H1 (cell line): ENCODE results near the gene INPP4B. TPM values are rescaled to one million over a fixed set of nuclear protein-coding genes. Genes with fewer than 3 reads are reported as not detected.

Experiments
- CTCF ChIA-PET: fragments of 300-600 bp; sonication (Branson Sonifier 250); formaldehyde crosslinking; loops from one replicate; lab custom pipeline; 2021; ENCODE audit not compliant: partially characterized antibody; lab: Charles Lee
- POLR2A ChIA-PET: fragments of 300-600 bp; sonication (Branson Sonifier 250); formaldehyde crosslinking; loops from one replicate; lab custom pipeline; 2021; ENCODE audit warnings: inconsistent platforms; ENCODE audit not compliant: partially characterized antibody; lab: Charles Lee
- DNase-seq, 2 experiments: peaks; one replicate each; pipeline versions ENCODE4 v3.0.0 to v3.0.0-alpha.2; 2010 to 2022; ENCODE audit warnings: low spot score in 2 of 2, low read depth in 1 of 2, mixed read lengths in 1 of 2
- FAIRE-seq: peaks from 2 replicates; lab custom pipeline; 2011; peaks lifted over from hg19 to GRCh38; lab: Jason Lieb, UNC
- H2AFZ ChIP-seq: 2 replicates; pipeline ENCODE4 v1.8.1; 2012; ENCODE audit warnings: low read length, inconsistent platforms
- H2AK5ac ChIP-seq: 2 replicates; pipeline ENCODE4 v1.6.1; 2013; ENCODE audit warnings: low read depth, low read length
- H2BK120ac ChIP-seq: replicated peaks from 2 replicates; pipeline ENCODE3; 2013; ENCODE audit warnings: low read depth, low read length, inconsistent platforms
- H2BK12ac ChIP-seq: 2 replicates; pipeline ENCODE4 v1.6.1; 2013; ENCODE audit warnings: low read depth, low read length
- H2BK15ac ChIP-seq: 2 replicates; pipeline ENCODE4 v1.6.1; 2013; ENCODE audit warnings: low read length
- H2BK20ac ChIP-seq: 2 replicates; pipeline ENCODE4 v1.6.1; 2013; ENCODE audit warnings: low read length
- H2BK5ac ChIP-seq: 2 replicates; pipeline ENCODE4 v1.6.1; 2013; ENCODE audit warnings: low read depth, low read length
- H3K14ac ChIP-seq: 2 replicates; pipeline ENCODE4 v1.6.1; 2013; ENCODE audit warnings: inconsistent platforms; ENCODE audit not compliant: insufficient read length
- H3K18ac ChIP-seq: 2 replicates; pipeline ENCODE4 v1.6.1; 2013; ENCODE audit warnings: low read length; ENCODE audit errors: extremely low read depth
- H3K23ac ChIP-seq: 2 replicates; pipeline ENCODE4 v1.6.1; 2013; ENCODE audit warnings: inconsistent platforms; ENCODE audit not compliant: insufficient read length
- H3K23me2 ChIP-seq: 2 replicates; pipeline ENCODE4 v1.6.1; 2013; ENCODE audit warnings: low read depth, low read length
- H3K27ac ChIP-seq: 2 replicates; pipeline ENCODE4 v1.6.1; 2011; ENCODE audit warnings: low read depth, low read length, inconsistent platforms
- H3K27me3 ChIP-seq, 4 experiments: replicated peaks in 1 of 4; 1 replicate in 1 of 4; 2 replicates in 3 of 4; pipeline versions ENCODE4 v1.6.1 to v1.8.1; 2011 to 2013; ENCODE audit warnings: low read length in 3 of 4, mild to moderate bottlenecking in 3 of 4, inconsistent platforms in 2 of 4, mixed read lengths in 2 of 4, moderate library complexity in 1 of 4; ENCODE audit not compliant: control insufficient read depth in 3 of 4, insufficient read depth in 3 of 4; ENCODE audit errors: extremely low read depth in 1 of 4
- H3K36me3 ChIP-seq, 4 experiments: 2 replicates each; pipeline versions ENCODE4 v1.6.1 to v1.8.1; 2011 to 2013; ENCODE audit warnings: mild to moderate bottlenecking in 4 of 4, low read length in 3 of 4, moderate library complexity in 2 of 4, control low read depth in 1 of 4, inconsistent platforms in 1 of 4; ENCODE audit not compliant: insufficient read depth in 4 of 4, control insufficient read depth in 2 of 4
- H3K4ac ChIP-seq: replicated peaks from 2 replicates; pipeline ENCODE3; 2013; ENCODE audit warnings: low read length, low read depth, mixed read lengths, inconsistent platforms; ENCODE audit not compliant: insufficient read length
- H3K4me1 ChIP-seq, 4 experiments: replicated peaks in 1 of 4; 1 replicate in 1 of 4; 2 replicates in 3 of 4; pipeline versions ENCODE4 v1.6.1 to v1.8.1; 2011 to 2013; ENCODE audit warnings: low read length in 3 of 4, inconsistent platforms in 2 of 4, mixed read lengths in 1 of 4; ENCODE audit not compliant: insufficient read depth in 4 of 4, control insufficient read depth in 3 of 4
- H3K4me2 ChIP-seq, 2 experiments: 2 replicates each; pipeline versions ENCODE4 v1.6.1 to v1.8.1; 2011 to 2013; ENCODE audit warnings: low read depth in 2 of 2, low read length in 2 of 2, control low read depth in 1 of 2, inconsistent platforms in 1 of 2, mild to moderate bottlenecking in 1 of 2; ENCODE audit not compliant: insufficient read depth in 1 of 2
- H3K4me3 ChIP-seq, 4 experiments: fragments of 200-600, 300-600 bp in 1 of 4; sonication (generic), shearing (Covaris generic), sonication (Bioruptor Twin) in 1 of 4; 2 replicates each; pipeline versions ENCODE4 v1.5.1 to v1.8.1; 2011 to 2016; ENCODE audit warnings: low read length in 4 of 4, low read depth in 3 of 4, control low read depth in 2 of 4, inconsistent platforms in 2 of 4, mild to moderate bottlenecking in 2 of 4, mixed read lengths in 1 of 4, moderate library complexity in 1 of 4; ENCODE audit not compliant: insufficient read depth in 2 of 4; ENCODE audit errors: extremely low read depth in 1 of 4
- H3K56ac ChIP-seq: replicated peaks from 2 replicates; pipeline ENCODE3; 2013; ENCODE audit warnings: low read depth, mild to moderate bottlenecking, mixed read lengths, low read length, inconsistent platforms; ENCODE audit not compliant: insufficient read length
- H3K79me1 ChIP-seq: 2 replicates; pipeline ENCODE4 v1.6.1; 2013; ENCODE audit warnings: low read depth, low read length, control low read depth
- H3K79me2 ChIP-seq, 2 experiments: 2 replicates each; pipeline versions ENCODE4 v1.6.1 to v1.8.1; 2012 to 2013; ENCODE audit warnings: low read length in 2 of 2, mild to moderate bottlenecking in 2 of 2, inconsistent platforms in 1 of 2; ENCODE audit not compliant: insufficient read depth in 2 of 2, control insufficient read depth in 1 of 2
- H3K9ac ChIP-seq, 4 experiments: replicated peaks in 1 of 4; 1 replicate in 1 of 4; 2 replicates in 3 of 4; pipeline versions ENCODE4 v1.6.1 to v1.8.1; 2011 to 2013; ENCODE audit warnings: low read depth in 3 of 4, low read length in 3 of 4, control low read depth in 2 of 4, mild to moderate bottlenecking in 2 of 4, moderate library complexity in 2 of 4, inconsistent platforms in 1 of 4; ENCODE audit errors: extremely low read depth in 1 of 4
- H3K9me3 ChIP-seq, 2 experiments: 2 replicates each; pipeline versions ENCODE4 v1.6.1 to v1.8.1; 2012 to 2013; ENCODE audit warnings: mild to moderate bottlenecking in 2 of 2, moderate library complexity in 2 of 2, control low read depth in 1 of 2, inconsistent platforms in 1 of 2, low read depth in 1 of 2, low read length in 1 of 2, mixed read lengths in 1 of 2; ENCODE audit not compliant: insufficient read depth in 2 of 2
- H4K20me1 ChIP-seq, 2 experiments: replicated peaks in 1 of 2; 2 replicates each; pipeline versions ENCODE3 to v1.8.1; 2011 to 2013; ENCODE audit warnings: inconsistent platforms in 2 of 2, low read length in 2 of 2, mild to moderate bottlenecking in 1 of 2; ENCODE audit not compliant: insufficient read depth in 2 of 2, control insufficient read depth in 1 of 2
- H4K5ac ChIP-seq: 2 replicates; pipeline ENCODE4 v1.6.1; 2013; ENCODE audit warnings: low read length, low read depth, mixed read lengths, inconsistent platforms; ENCODE audit not compliant: insufficient read length
- H4K8ac ChIP-seq: 2 replicates; pipeline ENCODE4 v1.8.0; 2013; ENCODE audit warnings: mild to moderate bottlenecking, moderate library complexity, low read length, inconsistent platforms; ENCODE audit not compliant: insufficient read depth; ENCODE audit errors: extremely low read depth
- H4K91ac ChIP-seq: replicated peaks from 2 replicates; pipeline ENCODE3; 2013; ENCODE audit warnings: low read length, mixed read lengths, inconsistent platforms; ENCODE audit not compliant: insufficient read length
- BCL11A ChIP-seq, 2 experiments: IDR thresholded peaks; one replicate each; pipeline ENCODE4 v1.6.1; 2011; ENCODE audit warnings: low read depth in 2 of 2, low read length in 2 of 2, mild to moderate bottlenecking in 2 of 2
- HDAC2 ChIP-seq, 2 experiments: fragments of 300-600 bp in 1 of 2; sonication (generic) in 1 of 2; IDR thresholded peaks; 2 replicates each; pipeline ENCODE4 v1.6.1; 2011 to 2012; ENCODE audit warnings: low read depth in 2 of 2, low read length in 2 of 2, mild to moderate bottlenecking in 2 of 2, moderate library complexity in 2 of 2, borderline replicate concordance in 1 of 2, inconsistent platforms in 1 of 2
- PHF8 ChIP-seq: fragments of 200-600 bp; sonication (generic); conservative IDR thresholded peaks from 2 replicates; pipeline ENCODE4 v1.7.1; 2012; ENCODE audit warnings: low read depth, mild to moderate bottlenecking, inconsistent platforms, low read length, moderate library complexity
- SP1 ChIP-seq: IDR thresholded peaks from 2 replicates; pipeline ENCODE4 v1.6.1; 2011; ENCODE audit warnings: low read depth, low read length
- WGBS, 2 experiments: shearing (Covaris generic) in 1 of 2; methylation state at CpG; one replicate each; pipeline versions ENCODE4 v1.1.6 to v1.1.7; 2013 to 2015; ENCODE audit warnings: low lambda C conversion rate in 2 of 2, mixed read lengths in 2 of 2, inconsistent platforms in 1 of 2, low coverage in 1 of 2, missing lambda C conversion rate in 1 of 2; ENCODE audit not compliant: insufficient replicate concordance in 2 of 2, insufficient coverage in 1 of 2, insufficient read length in 1 of 2; ENCODE audit errors: extremely low coverage in 1 of 2, missing lambda C conversion rate in 1 of 2; 5-methylcytosine and 5-hydroxymethylcytosine counted together
- polyA plus RNA-seq, 7 experiments: library from polyadenylated mRNA; depleted of rRNA in 3 of 7; stranded (reverse) in 5 of 7; unstranded in 2 of 7; fragments of >200 nt in 5 of 7; fragments of 200-250 nt in 2 of 7; gene quantifications; 1 replicate in 5 of 7; 2 replicates in 1 of 7; 4 replicates in 1 of 7; pipeline versions ENCODE4 v1.2.1 to v1.2.3, GENCODE V29; 2011 to 2013; ENCODE audit warnings: missing spikeins in 2 of 7, mixed read lengths in 2 of 7
- total RNA-seq: library from RNA; stranded (reverse); fragmentation: NEBNext Ultra II Directional; extraction: Animal tissue kit (Norgen Biotek cat#: 25700); gene quantifications from 2 replicates; pipeline ENCODE4 v1.2.1, GENCODE V29; 2021

The INPP4B gene
- total and polyA plus RNA-seq, 2 of the 8 experiments (the other 6 are each of a cell fraction or from before 2014, with no cell fraction given): 0.11 to 0.54 TPM

DNA sequence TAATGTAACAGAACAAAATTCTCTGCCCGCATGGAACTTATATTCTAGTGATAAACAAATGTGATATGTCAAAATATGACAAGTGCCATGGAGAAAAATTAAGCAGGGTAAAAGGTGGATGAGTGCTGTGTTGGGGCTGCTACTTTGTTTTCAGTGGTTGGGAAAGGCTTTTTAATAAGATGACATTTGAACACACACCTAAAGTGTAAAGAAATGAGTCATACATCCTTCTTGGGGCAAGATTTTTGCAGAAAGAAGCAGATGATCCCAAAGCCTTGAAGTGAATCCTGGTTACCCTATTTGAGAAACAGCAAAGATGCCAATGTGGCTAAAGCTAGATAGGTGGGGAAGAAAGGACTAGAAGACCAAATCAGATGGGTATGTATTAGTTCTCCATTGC, 564.1 kb downstream of the INPP4B start:
- Histone ChIP-seq H2AK5ac (no peak overlapping the region), H4K8ac (no peak overlapping the region), H2BK20ac (no peak overlapping the region), H3K4me3 (no peak overlapping the region), H3K36me3 (no peaks in the 10 kb centered on the region), H4K91ac (no peak overlapping the region), H3K27me3 (no peaks in the 10 kb centered on the region), H2BK15ac (no peak overlapping the region), H3K18ac (no peak overlapping the region), H3K9ac (no peak overlapping the region), H4K20me1 (no peaks in the 10 kb centered on the region), H2BK120ac (no peak overlapping the region), H3K23ac (no peak overlapping the region), H3K14ac (no peak overlapping the region), H3K23me2 (no peaks in the 10 kb centered on the region), H3K56ac (no peak overlapping the region), H2AFZ (no peak overlapping the region), H3K9me3 (no peaks in the 10 kb centered on the region), H4K5ac (no peak overlapping the region), H3K79me2 (no peaks in the 10 kb centered on the region), H2BK12ac (no peak overlapping the region), H3K4me2 (no peak overlapping the region), H3K4ac (no peak overlapping the region), H3K4me1 (no peaks in the 10 kb centered on the region), H2BK5ac (no peak overlapping the region), H3K79me1 (no peaks in the 10 kb centered on the region), H3K27ac (no peak overlapping the region)
- no peak for DNase-seq
- 86% methylated on average over 1 of the region's 1 CpG; no CpG with 5 or more reads in 1 of the 2 experiments for WGBS, 2 experiments
- no peak for TF ChIP-seq BCL11A (IDR thresholded peaks at IDR 0.05; ENCODE audit: low read depth in 2 of 2, low read length in 2 of 2)
- no peak for TF ChIP-seq PHF8
- no peak for TF ChIP-seq HDAC2 (IDR thresholded peaks at IDR 0.05; ENCODE audit: borderline replicate concordance in 1 of 2, low read depth in 2 of 2, low read length in 2 of 2)
- no peak for TF ChIP-seq SP1
- POLR2A ChIA-PET: no interaction called here
- CTCF ChIA-PET: interaction anchor here (0.6 to 3.4 kb wide), 24 partner anchors 8 to 802 kb away, joined by 3 to 31 read pairs (median 4); no protein-coding TSS in a partner anchor
- no peak for FAIRE-seq
